ENCODE results near the gene SPNS3. TPM values are rescaled to one million over a fixed set of nuclear protein-coding genes. Genes with fewer than 3 reads are reported as not detected.

Gene SPNS3
- polyA plus RNA-seq, 4 donors: 1.6 to 5.7 (median 3.7) TPM

DNA sequence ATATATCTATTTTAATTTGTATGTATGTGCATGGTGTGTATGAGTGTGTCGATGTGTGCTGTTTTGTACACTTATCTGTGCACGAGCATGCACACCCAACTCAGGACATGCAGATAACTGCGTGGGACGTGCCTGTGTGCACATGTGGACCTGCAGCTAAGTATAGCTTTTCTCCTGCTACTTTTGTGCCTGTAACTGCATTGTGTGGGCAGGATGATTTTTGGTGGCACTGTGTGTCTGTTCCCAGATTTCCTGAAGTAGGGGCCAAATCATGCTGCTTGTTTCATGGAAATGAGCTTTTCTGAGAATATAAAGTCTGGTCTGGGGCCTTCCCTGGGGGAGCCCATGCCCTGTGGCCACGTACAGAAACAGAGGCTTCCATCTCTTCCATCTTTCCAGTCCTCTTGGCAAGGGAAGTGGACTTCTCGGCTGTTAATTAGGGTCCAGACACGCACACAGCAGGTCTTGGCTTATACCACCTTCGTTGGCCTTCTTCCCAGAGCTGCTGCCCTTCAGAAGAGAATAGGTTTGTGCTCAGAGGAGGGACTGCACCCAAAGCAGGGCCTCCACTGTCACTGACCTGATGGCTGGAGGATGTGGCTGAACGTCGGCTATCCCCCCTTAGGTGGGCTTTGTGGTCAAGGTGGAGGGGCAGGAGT is 30.2 kb downstream of the SPNS3 start:
- no peak for DNase-seq (ENCODE audit: low read depth in 4 of 4, low spot score in 2 of 4)

GRCh38 chr17:4465786-4466185 is 32.0 kb downstream of the SPNS3 start:
- no peak for DNase-seq (ENCODE audit: low read depth in 4 of 4, low spot score in 2 of 4)

- DNase-seq (ENCODE audit: low read depth in 4 of 4, low spot score in 2 of 4): no peak
Measured at GRCh38 chr17:4467287-4467686, 33.5 kb downstream of the SPNS3 start.

DNA sequence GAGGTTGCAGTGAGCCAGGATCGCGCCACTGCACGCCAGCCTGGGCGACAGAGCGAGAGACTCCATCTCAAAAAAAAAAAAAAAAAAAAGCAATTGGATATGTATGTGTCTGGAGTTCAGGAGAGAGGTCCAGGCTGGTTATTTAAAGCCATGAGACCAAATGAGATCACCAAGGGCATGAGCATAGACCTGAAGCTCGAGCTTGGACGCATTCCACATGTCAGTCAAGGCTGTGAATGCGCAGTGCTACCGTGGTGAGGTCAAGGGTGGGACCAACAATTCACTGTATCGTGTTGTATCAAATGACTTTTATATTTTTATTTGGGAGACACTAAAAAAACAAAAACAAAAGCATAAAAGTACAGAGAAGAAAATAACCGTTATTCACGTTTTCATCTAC is 35.8 kb downstream of the SPNS3 start:
- no peak for DNase-seq (ENCODE audit: low read depth in 4 of 4, low spot score in 2 of 4)

DNA sequence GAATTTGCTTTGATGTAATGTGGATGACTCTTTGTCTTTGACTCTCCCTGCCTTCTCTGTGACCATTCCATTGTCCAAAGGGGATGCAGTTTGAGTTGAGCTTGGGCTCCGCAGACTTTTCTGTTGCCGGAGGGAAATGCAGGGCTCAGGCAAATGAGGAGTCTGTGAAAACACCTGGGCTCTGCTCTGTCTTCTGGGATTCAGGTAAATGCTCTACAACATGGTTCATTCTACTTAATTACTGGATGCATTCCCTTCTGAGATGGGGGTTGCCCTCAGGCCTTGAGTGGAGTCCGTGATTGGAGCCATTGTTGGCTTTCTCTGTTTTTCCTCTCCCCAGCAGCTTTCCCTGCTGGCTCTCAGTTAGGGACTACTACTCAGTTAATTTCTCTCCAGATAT is 38.5 kb downstream of the SPNS3 start:
- DNase-seq (ENCODE audit: low read depth in 4 of 4, low spot score in 2 of 4): no peak

- DNase-seq (ENCODE audit: low read depth in 4 of 4, low spot score in 2 of 4): no peak
Measured at GRCh38 chr17:4474093-4474492, 40.4 kb downstream of the SPNS3 start.

GRCh38 chr17:4475001-4475400 is 41.3 kb downstream of the SPNS3 start:
- DNase-seq (ENCODE audit: low read depth in 4 of 4, low spot score in 2 of 4): no peak

- no peak for DNase-seq (ENCODE audit: low read depth in 4 of 4, low spot score in 2 of 4)
Measured at GRCh38 chr17:4475463-4475862, 41.7 kb downstream of the SPNS3 start.

DNA sequence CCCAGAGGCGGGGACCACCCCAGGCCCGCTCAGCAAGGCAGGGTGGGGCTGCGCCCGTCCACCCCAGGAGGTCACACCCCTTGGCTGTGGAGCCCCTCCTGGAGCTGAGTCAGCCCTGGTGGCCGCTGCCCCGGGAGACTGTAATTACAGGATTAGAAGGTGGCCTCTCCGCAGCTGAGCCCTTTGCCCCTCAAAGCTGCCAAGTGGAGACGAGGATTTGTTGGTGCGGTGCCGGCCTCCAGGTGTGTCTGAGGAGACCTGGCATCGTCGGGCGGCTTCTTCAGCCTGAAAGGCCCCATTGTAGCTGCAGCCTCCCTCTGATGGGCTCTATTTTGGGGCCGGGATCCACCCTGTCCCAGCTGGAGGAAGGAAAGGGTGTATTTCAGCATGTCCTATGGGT is 42.3 kb downstream of the SPNS3 start:
- DNase-seq (ENCODE audit: low read depth in 4 of 4, low spot score in 2 of 4): no peak

DNA sequence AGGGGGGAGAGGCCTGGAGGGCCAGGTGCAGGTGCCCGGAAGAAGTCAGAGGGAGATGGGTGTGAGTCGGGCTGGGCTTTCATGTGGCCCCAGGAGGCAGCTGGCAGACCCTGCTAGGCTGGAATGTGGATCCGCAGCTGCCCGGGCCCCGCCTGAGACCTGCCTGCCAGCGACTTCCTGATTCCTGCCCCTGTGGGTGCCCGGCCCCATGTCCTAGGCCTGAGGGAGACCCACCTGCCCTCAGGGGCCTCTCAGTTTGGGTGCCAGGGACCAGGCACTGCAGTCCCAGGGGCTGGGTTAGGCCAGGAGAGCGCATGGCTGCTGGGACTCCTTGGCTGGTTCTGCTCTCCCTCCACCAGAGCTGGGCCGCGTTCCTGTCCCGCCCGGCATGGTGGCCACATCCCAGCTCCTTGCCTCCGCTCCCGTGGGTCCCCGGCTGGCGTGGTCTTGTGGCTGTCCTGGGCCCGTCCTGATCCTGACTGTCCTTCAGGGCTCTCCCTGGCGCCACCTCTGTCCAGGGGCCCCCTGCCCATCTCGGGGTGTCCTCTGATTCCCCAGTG is 42.9 kb downstream of the SPNS3 start:
- DNase-seq (ENCODE audit: low read depth in 4 of 4, low spot score in 2 of 4): no peak

- no peak for DNase-seq (ENCODE audit: low read depth in 4 of 4, low spot score in 2 of 4)
Measured at GRCh38 chr17:4477255-4477791, 43.6 kb downstream of the SPNS3 start.

DNA sequence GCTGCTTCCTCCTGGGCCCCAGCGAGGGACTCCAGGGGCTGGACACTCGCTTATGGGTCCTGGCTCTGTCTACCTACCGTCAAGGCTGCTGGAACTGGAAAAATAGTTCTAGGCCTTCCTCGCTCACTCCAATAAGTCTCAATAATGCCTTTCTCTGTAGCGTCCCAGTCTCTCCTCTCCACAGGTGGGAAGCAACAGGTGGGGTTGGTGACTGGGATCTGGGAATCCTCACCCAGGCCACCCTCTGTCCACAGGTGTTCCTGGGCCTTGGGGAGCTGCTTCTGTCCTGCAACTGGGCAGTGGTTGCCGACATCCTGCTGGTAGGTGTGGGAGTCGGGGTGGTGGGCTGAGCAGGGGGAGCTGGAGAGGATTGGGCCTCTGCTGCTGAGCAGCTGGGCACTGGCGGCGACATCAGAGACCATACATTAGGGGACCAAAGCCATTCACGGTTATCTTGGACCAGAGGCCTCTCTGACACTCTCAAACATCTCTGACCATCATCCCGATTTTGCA is 44.6 kb downstream of the SPNS3 start:
- DNase-seq (ENCODE audit: low read depth in 4 of 4, low spot score in 2 of 4): no peak

- DNase-seq (ENCODE audit: low read depth in 4 of 4, low spot score in 2 of 4): no peak
Measured at GRCh38 chr17:4479340-4479981, 45.7 kb downstream of the SPNS3 start.

- DNase-seq (ENCODE audit: low read depth in 4 of 4, low spot score in 2 of 4): no peak
Measured at GRCh38 chr17:4479982-4480751, 46.4 kb downstream of the SPNS3 start.

DNA sequence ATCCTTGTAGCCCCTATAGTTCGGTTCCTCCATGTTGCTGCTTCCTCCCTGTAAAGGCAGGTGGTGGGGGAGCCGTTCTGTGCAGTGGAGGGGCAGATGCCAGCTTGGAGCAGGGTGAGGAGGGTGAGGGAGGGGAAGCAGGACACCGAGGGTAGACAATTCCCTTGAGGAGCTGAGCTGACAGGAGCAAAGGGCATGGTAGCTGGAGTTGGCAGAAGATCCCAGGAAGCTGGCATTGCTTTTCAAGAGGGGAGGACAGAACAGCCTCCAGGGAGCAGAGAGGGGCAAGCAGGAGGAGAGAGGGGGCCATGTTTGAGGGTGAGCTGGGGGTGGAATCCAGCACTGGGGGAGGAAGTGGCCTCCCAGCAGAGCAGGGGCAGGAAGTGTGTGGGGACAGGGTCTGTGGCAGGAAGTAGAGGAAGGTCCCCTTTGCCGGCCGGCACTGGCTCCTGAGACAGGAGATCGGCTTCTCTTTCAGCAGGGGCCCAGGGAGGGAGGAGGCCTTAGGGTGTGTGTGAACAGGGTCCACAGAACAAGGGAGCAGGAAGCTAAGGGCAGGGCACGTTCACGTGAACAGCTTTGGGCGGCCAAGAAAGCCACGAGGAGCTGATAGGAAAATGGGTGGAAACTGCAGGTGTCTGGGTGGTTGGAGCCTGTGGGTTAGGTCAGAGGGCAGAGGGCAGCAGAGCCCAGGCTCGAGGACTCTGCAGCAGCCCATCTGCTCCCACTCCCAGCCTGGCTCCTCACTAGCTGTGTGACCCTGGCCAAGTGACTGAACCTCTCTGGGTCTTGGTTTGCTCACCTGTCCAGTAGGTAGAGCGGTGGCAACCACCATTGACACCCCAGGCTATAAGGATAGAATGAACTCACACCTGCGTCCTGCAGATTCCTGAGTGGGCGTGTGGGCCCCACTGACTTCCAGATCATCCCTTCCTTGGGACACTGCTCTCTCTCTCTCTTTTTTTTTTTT is 47.5 kb downstream of the SPNS3 start:
- DNase-seq (ENCODE audit: low read depth in 4 of 4, low spot score in 2 of 4): no peak

GRCh38 chr17:4482338-4483011 is 48.7 kb downstream of the SPNS3 start:
- no peak for DNase-seq (ENCODE audit: low read depth in 4 of 4, low spot score in 2 of 4)

DNA sequence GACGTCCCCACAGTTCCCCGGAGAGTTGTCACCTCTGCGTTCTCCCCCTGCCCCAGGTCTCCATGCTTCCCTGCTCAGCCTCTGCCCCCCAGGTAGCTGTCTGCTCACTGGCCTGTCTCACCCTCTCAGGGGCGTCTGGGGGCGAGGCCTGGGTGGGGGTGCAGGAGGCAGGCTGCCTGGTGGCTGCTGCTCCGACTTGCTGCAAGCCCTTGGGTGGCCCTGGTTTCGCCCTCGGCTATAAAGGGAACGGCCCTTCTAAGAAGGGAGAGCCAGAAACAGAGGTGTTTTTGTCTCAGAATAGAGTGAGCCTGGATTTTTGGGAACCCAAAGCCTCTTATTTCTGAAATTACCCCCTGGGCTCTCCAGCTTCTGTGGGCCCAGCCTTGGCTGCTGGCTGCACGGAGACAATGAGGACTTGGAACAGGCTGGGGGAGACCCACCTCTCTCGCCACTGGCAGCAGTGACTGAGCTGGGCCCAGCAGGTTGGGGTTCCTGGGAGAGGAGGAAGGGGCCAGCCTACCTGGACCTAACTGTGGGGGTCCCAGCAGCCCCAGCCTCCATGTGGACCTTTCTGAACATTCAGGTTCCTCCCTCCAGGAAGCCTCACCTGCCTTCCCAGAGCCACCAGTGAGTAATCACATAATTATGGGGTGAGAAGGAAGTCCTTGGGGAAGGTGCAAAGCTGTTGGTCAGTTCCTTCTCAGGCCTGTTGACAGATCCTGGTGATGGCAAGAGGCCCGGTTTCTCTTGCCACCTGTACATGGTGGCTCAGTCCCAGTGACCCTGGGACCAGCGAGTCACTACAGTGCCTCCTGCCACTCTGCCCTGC is 49.5 kb downstream of the SPNS3 start:
- no peak for DNase-seq (ENCODE audit: low read depth in 4 of 4, low spot score in 2 of 4)

All from left renal cortex interstitium (tissue), 4 donors.